DND-41 (cell line): Measurements from ENCODE around the gene SMPD2.
A peak's percentile ranks its signal among the peaks of the same experiment; 100 is the strongest.

Source experiments
- ATAC-seq: fragments of 200-7000 bp; cut with Tn5 transposase; 3 replicates; pipeline ENCODE4 v1.9.1; 2021; ENCODE audit warnings: low read depth; ENCODE audit not compliant: insufficient read depth
- DNase-seq: peaks from one replicate; pipeline ENCODE4 v3.0.0-alpha.2; 2020
- H2AFZ ChIP-seq: 2 replicates; pipeline ENCODE4 v1.6.0; 2012; ENCODE audit warnings: low read depth, low read length
- H3K27ac ChIP-seq: 2 replicates; pipeline ENCODE4 v1.5.1; 2012; ENCODE audit warnings: low read length, inconsistent platforms
- H3K27me3 ChIP-seq: fragments of 200-600 bp; sonication (generic); 2 replicates; pipeline ENCODE4 v1.6.0; 2012; ENCODE audit warnings: low read length, mild to moderate bottlenecking, inconsistent platforms; ENCODE audit not compliant: insufficient read depth, poor library complexity
- H3K36me3 ChIP-seq: 2 replicates; pipeline ENCODE4 v1.5.1; 2012; ENCODE audit warnings: low read length, inconsistent platforms; ENCODE audit not compliant: insufficient read depth
- H3K4me1 ChIP-seq: 2 replicates; pipeline ENCODE4 v1.5.1; 2012; ENCODE audit warnings: mild to moderate bottlenecking, low read length; ENCODE audit not compliant: insufficient read depth
- H3K4me2 ChIP-seq: 2 replicates; pipeline ENCODE4 v1.6.0; 2012; ENCODE audit warnings: mild to moderate bottlenecking, moderate library complexity, low read length, inconsistent platforms; ENCODE audit not compliant: insufficient read depth
- H3K4me3 ChIP-seq, 2 experiments: fragments of 200-600 bp in 1 of 2; shearing (Covaris generic) in 1 of 2; 2 replicates each; pipeline ENCODE4 v1.5.1; 2012 to 2016; ENCODE audit warnings: inconsistent platforms in 2 of 2, low read length in 2 of 2, mild to moderate bottlenecking in 2 of 2, low read depth in 1 of 2, moderate library complexity in 1 of 2
- H3K79me2 ChIP-seq: 2 replicates; pipeline ENCODE4 v1.6.0; 2012; ENCODE audit warnings: low read length, inconsistent platforms; ENCODE audit not compliant: insufficient read depth
- H3K9ac ChIP-seq: 2 replicates; pipeline ENCODE4 v1.6.0; 2012; ENCODE audit warnings: low read depth, mild to moderate bottlenecking, inconsistent platforms, low read length, moderate library complexity
- H3K9me3 ChIP-seq: 2 replicates; pipeline ENCODE4 v1.5.1; 2012; ENCODE audit warnings: low read length, moderate library complexity, mild to moderate bottlenecking, inconsistent platforms; ENCODE audit not compliant: insufficient read depth, severe bottlenecking
- H4K20me1 ChIP-seq: 2 replicates; pipeline ENCODE4 v1.6.0; 2012; ENCODE audit warnings: low read length; ENCODE audit not compliant: insufficient read depth
- CTCF ChIP-seq: IDR thresholded peaks from 2 replicates; pipeline ENCODE4 v1.5.1; 2012; ENCODE audit warnings: borderline replicate concordance, low read length, moderate library complexity, mild to moderate bottlenecking; ENCODE audit not compliant: poor library complexity, severe bottlenecking; ENCODE audit errors: extremely low read depth
- EZH2 ChIP-seq: IDR thresholded peaks from 3 replicates; pipeline ENCODE4 v1.6.1; 2012; ENCODE audit warnings: borderline replicate concordance, low read depth, mild to moderate bottlenecking, moderate library complexity, low read length, inconsistent platforms; ENCODE audit not compliant: severe bottlenecking

Gene SMPD2

DNA sequence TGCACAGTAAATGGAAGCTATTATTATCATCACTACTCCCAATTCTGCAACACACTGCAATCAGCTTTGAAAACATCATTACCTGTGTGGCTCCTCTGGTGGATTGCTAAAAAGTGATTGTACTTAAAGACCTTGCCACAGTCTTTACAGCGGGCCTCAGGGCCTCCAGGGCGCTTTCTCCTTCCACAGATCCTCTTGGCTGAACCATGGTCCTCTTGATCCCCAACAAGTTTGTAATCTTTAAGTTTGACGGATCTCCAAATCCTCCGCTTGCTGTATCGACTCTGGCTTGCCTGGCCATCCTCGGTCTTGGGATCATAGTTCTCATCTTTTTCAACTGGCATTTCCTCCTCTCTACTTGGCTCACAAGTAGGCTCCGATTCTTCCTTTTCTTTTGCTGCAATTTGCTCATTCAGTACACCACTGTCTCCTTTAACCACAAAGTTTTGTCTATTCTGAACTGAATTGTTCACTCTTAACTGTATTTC, 40.5 kb downstream of the SMPD2 start:
- H3K4me1 ChIP-seq: peaks cover 72% of the 10 kb centered on the region
- H3K27ac ChIP-seq: peak overlapping the region; percentile 33; the same call in 1 of the 2 replicates
- ATAC-seq (no peak), DNase-seq (no peak)
- H3K9ac ChIP-seq: peak overlapping the region; percentile 92; the same call in 1 of the 2 replicates
- H4K20me1 ChIP-seq: peaks cover 34% of the 10 kb centered on the region; the same call in 1 of the 2 replicates
- H3K4me3 ChIP-seq: peak overlapping the region in 1 of 2 experiments; percentile 70; a peak in 2 of 4 replicates
- H3K9me3 ChIP-seq: no peaks in the 10 kb centered on the region
- peak overlapping the region; percentile 65 for H3K4me2 ChIP-seq
- peaks cover 51% of the 10 kb centered on the region for H3K36me3 ChIP-seq
- H3K79me2 ChIP-seq: peaks cover 67% of the 10 kb centered on the region
- no peaks in the 10 kb centered on the region for H3K27me3 ChIP-seq
- TF ChIP-seq CTCF (no peak), EZH2 (no peak)
- H2AFZ ChIP-seq: no peak overlapping the region

- peak within 1 kb of the TSS; percentile 79 for H3K4me2 ChIP-seq
- DNase-seq: peak; percentile 92
- peak within 1 kb of the TSS; percentile 66 to 70 for H3K4me3 ChIP-seq
- peak within 1 kb of the TSS; percentile 92 for H3K9ac ChIP-seq
- H4K20me1 ChIP-seq: peaks cover 16% of the 10 kb centered on the region; the same call in 1 of the 2 replicates
- H3K27me3 ChIP-seq: no peaks in the 10 kb centered on the region
- H3K79me2 ChIP-seq: peaks cover 46% of the 10 kb centered on the region
- ATAC-seq: peak; percentile 87
- H3K27ac ChIP-seq: peak within 1 kb of the TSS; percentile 69
- peaks cover 30% of the 10 kb centered on the region for H3K36me3 ChIP-seq
- no peaks in the 10 kb centered on the region for H3K9me3 ChIP-seq
- H2AFZ ChIP-seq: peak within 1 kb of the TSS; percentile 66
- TF ChIP-seq EZH2 (no peak), CTCF (no peak)
- peaks cover 53% of the 10 kb centered on the region for H3K4me1 ChIP-seq
Observed at GRCh38 chr6:109482905-109483734, 42.6 kb downstream of the SMPD2 start, which contains the start of gene ZBTB24. Gene ZBTB24 (minus strand): TSS chr6:109483219. CDS start chr6:109482026, 1,193 bp downstream.

- ATAC-seq: no peak
- no peaks in the 10 kb centered on the region for H3K9me3 ChIP-seq
- H3K4me2 ChIP-seq: peak overlapping the region; percentile 79
- H3K9ac ChIP-seq: peak overlapping the region; percentile 31; the same call in 1 of the 2 replicates
- H3K4me1 ChIP-seq: peaks cover 47% of the 10 kb centered on the region
- peaks cover 29% of the 10 kb centered on the region for H3K36me3 ChIP-seq
- peaks cover 41% of the 10 kb centered on the region for H3K79me2 ChIP-seq
- TF ChIP-seq EZH2 (no peak), CTCF (no peak)
- no peaks in the 10 kb centered on the region for H3K27me3 ChIP-seq
- peak overlapping the region; percentile 66 for H2AFZ ChIP-seq
- peak overlapping the region in 1 of 2 experiments; percentile 62; a peak in 3 of 4 replicates for H3K4me3 ChIP-seq
- no peak for DNase-seq
- H4K20me1 ChIP-seq: peaks cover 16% of the 10 kb centered on the region; the same call in 1 of the 2 replicates
- no peak overlapping the region for H3K27ac ChIP-seq
Observed at GRCh38 chr6:109483735-109484057, 43.2 kb downstream of the SMPD2 start.
